GM18517 (cell line): ENCODE results near the gene PASK.
"Not testable (repeated sequence)": the region's sequence is repeated elsewhere in the genome, so short reads cannot be mapped to it uniquely, and the experiment has no call there.

Experiments used
- ATAC-seq: cut with Tn5 transposase; IDR thresholded peaks from one replicate; pipeline ENCODE4 v1.9.1; 2021; ENCODE audit warnings: mild to moderate bottlenecking, moderate library complexity; ENCODE audit not compliant: unreplicated experiment

The PASK gene

GRCh38 chr2:241108271-241109209 is 40.7 kb downstream of the PASK start:
- no peak for ATAC-seq

- no peak for ATAC-seq
Observed at GRCh38 chr2:241107031-241107783, 42.1 kb downstream of the PASK start.

GRCh38 chr2:241105641-241106040 is 43.6 kb downstream of the PASK start:
- ATAC-seq: no peak

GRCh38 chr2:241104611-241105010 is 44.7 kb downstream of the PASK start:
- ATAC-seq: not testable (repeated sequence)

- no peak for ATAC-seq
Observed at GRCh38 chr2:241103176-241103595, 46.1 kb downstream of the PASK start.

GRCh38 chr2:241102239-241102803 is 47.0 kb downstream of the PASK start, which contains the start of gene MTERF4:
MTERF4 (minus strand) TSS chr2:241102287; CDS start chr2:241102273, 14 bp downstream.
- peak; percentile 76 for ATAC-seq

GRCh38 chr2:241099246-241099645 is 50.0 kb downstream of the PASK start:
- ATAC-seq: no peak

- ATAC-seq: peak; percentile 46
Observed at GRCh38 chr2:241096979-241097378, 52.3 kb downstream of the PASK start.

GRCh38 chr2:241095594-241096290 is 53.5 kb downstream of the PASK start:
- no peak for ATAC-seq

- no peak for ATAC-seq
Observed at GRCh38 chr2:241094924-241095420, 54.3 kb downstream of the PASK start.

GRCh38 chr2:241094172-241094571 is 55.1 kb downstream of the PASK start:
- ATAC-seq: no peak

- not testable (repeated sequence) for ATAC-seq
Observed at GRCh38 chr2:241093133-241093781, 56.0 kb downstream of the PASK start.

- ATAC-seq: no peak
Observed at GRCh38 chr2:241092677-241093076, 56.6 kb downstream of the PASK start.

GRCh38 chr2:241091734-241092445 is 57.4 kb downstream of the PASK start:
- no peak for ATAC-seq

GRCh38 chr2:241091201-241091600 is 58.1 kb downstream of the PASK start:
- ATAC-seq: no peak

- ATAC-seq: no peak
Observed at GRCh38 chr2:241088791-241089732, 60.2 kb downstream of the PASK start.

- ATAC-seq: no peak
Observed at GRCh38 chr2:241088376-241088775, 60.9 kb downstream of the PASK start.
